CD14-positive monocyte (primary cell): ENCODE measurements around the gene RBM12. TPM values are rescaled to one million over a fixed set of nuclear protein-coding genes. Genes with fewer than 3 reads are reported as not detected.

Experiments
- DNase-seq, 3 donors: peaks; one replicate each; pipeline ENCODE4 v3.0.0-alpha.2; 2011 to 2022
- H2AFZ ChIP-seq: 2 replicates; pipeline ENCODE4 v1.6.0; 2012; ENCODE audit warnings: mild to moderate bottlenecking, low read depth, low read length, inconsistent platforms; ENCODE audit not compliant: insufficient read depth, poor library complexity, severe bottlenecking
- H3K27ac ChIP-seq, 2 donors: 1 replicate in 1 of 2; 2 replicates in 1 of 2; pipeline ENCODE4 v1.5.1; 2012 to 2013; ENCODE audit warnings: low read length in 2 of 2, control low read depth in 1 of 2, inconsistent platforms in 1 of 2, low read depth in 1 of 2, mild to moderate bottlenecking in 1 of 2
- H3K27me3 ChIP-seq, 2 donors: one replicate each; pipeline versions ENCODE4 v1.6.0 to v1.6.1; 2011 to 2013; ENCODE audit warnings: low read length in 2 of 2; ENCODE audit not compliant: control insufficient read depth in 2 of 2, insufficient read depth in 2 of 2
- H3K36me3 ChIP-seq, 2 donors: replicated peaks in 1 of 2; 1 replicate in 1 of 2; 2 replicates in 1 of 2; pipeline versions ENCODE4 v1.5.1 to v1.6.1; 2012 to 2013; ENCODE audit warnings: low read length in 2 of 2, control low read depth in 1 of 2, inconsistent platforms in 1 of 2, mild to moderate bottlenecking in 1 of 2; ENCODE audit not compliant: insufficient read depth in 2 of 2, control insufficient read depth in 1 of 2
- H3K4me1 ChIP-seq, 2 donors: 1 replicate in 1 of 2; 2 replicates in 1 of 2; pipeline versions ENCODE4 v1.5.1 to v1.6.1; 2012 to 2013; ENCODE audit warnings: low read length in 2 of 2, control low read depth in 1 of 2, inconsistent platforms in 1 of 2, mild to moderate bottlenecking in 1 of 2, moderate library complexity in 1 of 2; ENCODE audit not compliant: insufficient read depth in 2 of 2, control insufficient read depth in 1 of 2
- H3K4me2 ChIP-seq: replicated peaks from 2 replicates; pipeline ENCODE3; 2012; ENCODE audit warnings: low read length, moderate library complexity, mild to moderate bottlenecking; ENCODE audit not compliant: poor library complexity, severe bottlenecking; ENCODE audit errors: extremely low read depth
- H3K4me3 ChIP-seq, 3 experiments: fragments of 200-600 bp in 1 of 3; sonication (generic) in 1 of 3; replicated peaks in 1 of 3; 1 replicate in 2 of 3; 2 replicates in 1 of 3; pipeline ENCODE4 v1.5.1; 2011 to 2013; ENCODE audit warnings: low read length in 3 of 3, mild to moderate bottlenecking in 3 of 3, control low read depth in 2 of 3, low read depth in 2 of 3, inconsistent platforms in 1 of 3, moderate library complexity in 1 of 3
- H3K79me2 ChIP-seq: 2 replicates; pipeline ENCODE4 v1.6.0; 2012; ENCODE audit warnings: mild to moderate bottlenecking, control low read depth, inconsistent platforms, low read length, moderate library complexity; ENCODE audit not compliant: insufficient read depth
- H3K9ac ChIP-seq: 2 replicates; pipeline ENCODE4 v1.6.0; 2017; ENCODE audit warnings: low read length, mild to moderate bottlenecking; ENCODE audit not compliant: insufficient read depth, poor library complexity, severe bottlenecking
- H3K9me3 ChIP-seq, 2 donors: replicated peaks in 1 of 2; 1 replicate in 1 of 2; 2 replicates in 1 of 2; pipeline versions ENCODE4 v1.5.1 to v1.6.1; 2012 to 2013; ENCODE audit warnings: low read length in 2 of 2, control low read depth in 1 of 2; ENCODE audit not compliant: control insufficient read depth in 1 of 2, insufficient read depth in 1 of 2
- H4K20me1 ChIP-seq: 2 replicates; pipeline ENCODE4 v1.6.0; 2012; ENCODE audit warnings: mild to moderate bottlenecking, low read length, control low read depth, moderate library complexity; ENCODE audit not compliant: insufficient read depth
- H3K27ac Mint-ChIP-seq, 7 donors: one replicate each; pipeline ENCODE4 v1.8.0; 2020; ENCODE audit warnings: mild to moderate bottlenecking in 7 of 7, mixed read lengths in 7 of 7, moderate library complexity in 6 of 7, inconsistent platforms in 2 of 7
- H3K27me3 Mint-ChIP-seq, 3 donors: one replicate each; pipeline ENCODE4 v1.8.0; 2021 to 2022; ENCODE audit warnings: low read depth in 3 of 3, mild to moderate bottlenecking in 3 of 3, mixed read lengths in 3 of 3, moderate library complexity in 3 of 3, inconsistent platforms in 1 of 3
- H3K36me3 Mint-ChIP-seq, 2 donors: one replicate each; pipeline ENCODE4 v1.8.0; 2020; ENCODE audit warnings: mixed read lengths in 2 of 2, inconsistent platforms in 1 of 2, mild to moderate bottlenecking in 1 of 2
- H3K4me1 Mint-ChIP-seq: one replicate; pipeline ENCODE4 v1.8.0; 2020; ENCODE audit warnings: mild to moderate bottlenecking, mixed read lengths
- H3K4me3 Mint-ChIP-seq, 2 donors: one replicate each; pipeline ENCODE4 v1.8.0; 2020; ENCODE audit warnings: mild to moderate bottlenecking in 2 of 2, mixed read lengths in 2 of 2, moderate library complexity in 1 of 2
- H3K9me3 Mint-ChIP-seq, 7 donors: one replicate each; pipeline ENCODE4 v1.8.0; 2020 to 2022; ENCODE audit warnings: mixed read lengths in 7 of 7, mild to moderate bottlenecking in 6 of 7, moderate library complexity in 6 of 7, inconsistent platforms in 2 of 7
- WGBS: methylation state at CpG from one replicate; pipeline ENCODE4 v1.1.5; 2013; ENCODE audit warnings: missing lambda C conversion rate; ENCODE audit not compliant: insufficient coverage; 5-methylcytosine and 5-hydroxymethylcytosine counted together
- intact Hi-C, 2 donors: fragments of 100-400 bp; cut with micrococcal nuclease; formaldehyde crosslinking; loops; one replicate each; pipeline versions ENCODE4 v1.15.0 to v1.15.1; 2023
- polyA plus RNA-seq, 3 donors: library from polyadenylated mRNA; depleted of rRNA in 1 of 3; unstranded in 2 of 3; stranded (reverse) in 1 of 3; fragments of 300-500 nt in 2 of 3; fragments of >200 nt in 1 of 3; fragmentation: Illumina TruSeq in 2 of 3; gene quantifications; 1 replicate in 2 of 3; 2 replicates in 1 of 3; pipeline ENCODE4 v1.2.3, GENCODE V29; 2012 to 2021
- TF ChIP-seq, protein P1 (sequence below): fragments of 200-600 bp; IDR thresholded peaks from one replicate; pipeline ENCODE4 v1.8.0; 2022; ENCODE audit warnings: antibody characterized with exemption, mild to moderate bottlenecking

The RBM12 gene
- polyA plus RNA-seq, 3 donors: 21.5 to 32.8 (median 30.4) TPM

DNA sequence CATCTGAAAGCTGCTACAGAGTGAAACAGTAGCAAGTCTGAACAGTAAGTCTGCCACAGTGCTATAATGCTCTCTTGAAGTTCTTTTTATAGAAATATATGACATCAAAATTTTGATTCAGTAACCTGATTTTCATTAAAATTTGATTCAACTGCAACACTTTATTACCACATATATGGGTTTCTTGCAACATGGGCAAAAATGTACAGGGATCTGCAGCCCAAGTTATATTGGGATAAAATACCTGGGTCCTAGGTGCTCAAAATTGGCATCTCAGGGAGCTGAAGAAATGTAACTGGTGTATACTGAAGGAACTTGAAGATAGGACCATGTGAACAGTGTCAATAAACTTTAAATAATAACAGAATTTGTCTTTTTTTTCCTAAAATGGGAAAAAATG lies 45.3 kb upstream of the RBM12 start:
- Histone ChIP-seq H3K9me3 (no peaks in the 10 kb centered on the region), H2AFZ (no peak overlapping the region), H4K20me1 (peaks cover 100% of the 10 kb centered on the region), H3K4me3 (no peak overlapping the region), H3K9ac (no peak overlapping the region), H3K4me2 (no peak overlapping the region), H3K36me3 (peaks cover 98 to 100% of the 10 kb centered on the region in 2 donors), H3K79me2 (peaks cover 94% of the 10 kb centered on the region), H3K27ac (no peak overlapping the region), H3K27me3 (no peaks in the 10 kb centered on the region), H3K4me1 (no peaks in the 10 kb centered on the region)
- H3K4me1 Mint-ChIP-seq: no peaks in the 10 kb centered on the region
- peaks cover 73 to 91% of the 10 kb centered on the region in 2 donors for H3K36me3 Mint-ChIP-seq
- no peak overlapping the region for H3K27ac Mint-ChIP-seq
- TF ChIP-seq, protein P1, sequence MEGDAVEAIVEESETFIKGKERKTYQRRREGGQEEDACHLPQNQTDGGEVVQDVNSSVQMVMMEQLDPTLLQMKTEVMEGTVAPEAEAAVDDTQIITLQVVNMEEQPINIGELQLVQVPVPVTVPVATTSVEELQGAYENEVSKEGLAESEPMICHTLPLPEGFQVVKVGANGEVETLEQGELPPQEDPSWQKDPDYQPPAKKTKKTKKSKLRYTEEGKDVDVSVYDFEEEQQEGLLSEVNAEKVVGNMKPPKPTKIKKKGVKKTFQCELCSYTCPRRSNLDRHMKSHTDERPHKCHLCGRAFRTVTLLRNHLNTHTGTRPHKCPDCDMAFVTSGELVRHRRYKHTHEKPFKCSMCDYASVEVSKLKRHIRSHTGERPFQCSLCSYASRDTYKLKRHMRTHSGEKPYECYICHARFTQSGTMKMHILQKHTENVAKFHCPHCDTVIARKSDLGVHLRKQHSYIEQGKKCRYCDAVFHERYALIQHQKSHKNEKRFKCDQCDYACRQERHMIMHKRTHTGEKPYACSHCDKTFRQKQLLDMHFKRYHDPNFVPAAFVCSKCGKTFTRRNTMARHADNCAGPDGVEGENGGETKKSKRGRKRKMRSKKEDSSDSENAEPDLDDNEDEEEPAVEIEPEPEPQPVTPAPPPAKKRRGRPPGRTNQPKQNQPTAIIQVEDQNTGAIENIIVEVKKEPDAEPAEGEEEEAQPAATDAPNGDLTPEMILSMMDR: no peak
- intact Hi-C loops: loop anchor here in 1 of 2 donors (10.0 kb wide), 1 partner anchor 1205 kb away; no protein-coding TSS in a partner anchor
- no peak for DNase-seq
- no peaks in the 10 kb centered on the region for H3K9me3 Mint-ChIP-seq
- H3K4me3 Mint-ChIP-seq: no peak overlapping the region
- no peaks in the 10 kb centered on the region for H3K27me3 Mint-ChIP-seq

DNA sequence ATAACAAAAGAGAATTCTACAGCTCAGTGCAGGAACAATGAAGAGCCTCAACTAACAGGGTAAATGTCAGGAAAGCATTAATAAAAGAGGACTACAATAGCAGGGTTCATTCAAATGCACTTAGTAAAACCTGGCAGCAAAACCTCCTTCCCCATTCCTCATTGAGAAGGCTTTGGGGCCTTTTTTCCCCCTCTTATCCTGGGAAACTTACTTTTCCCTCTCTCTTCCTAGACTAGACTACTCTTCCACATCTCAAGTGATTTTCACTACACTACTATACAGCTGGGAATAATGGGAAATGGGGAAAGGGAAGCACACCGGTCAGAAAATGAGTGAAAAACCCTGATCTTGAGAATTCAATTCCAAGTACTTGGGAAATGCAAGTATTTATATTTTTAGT lies 44.6 kb upstream of the RBM12 start:
- H3K9ac ChIP-seq: no peak overlapping the region
- Mint-ChIP-seq H3K27ac (peak overlapping the region in 4 of 7 donors; percentile 19 to 52 (median 38)), H3K4me3 (no peak overlapping the region), H3K4me1 (no peaks in the 10 kb centered on the region), H3K27me3 (peaks cover 0 to 2% (median 0%) of the 10 kb centered on the region in 3 donors), H3K9me3 (no peaks in the 10 kb centered on the region), H3K36me3 (peaks cover 77 to 91% of the 10 kb centered on the region in 2 donors)
- H3K79me2 ChIP-seq: peaks cover 93% of the 10 kb centered on the region
- DNase-seq: no peak
- no CpG with 5 or more reads among the region's 1 CpG for WGBS
- H3K9me3 ChIP-seq: no peaks in the 10 kb centered on the region
- intact Hi-C loops: no loop called here
- no peaks in the 10 kb centered on the region for H3K27me3 ChIP-seq
- H3K4me3 ChIP-seq: no peak overlapping the region
- H3K4me1 ChIP-seq: no peaks in the 10 kb centered on the region
- no peak overlapping the region for H3K27ac ChIP-seq
- H3K4me2 ChIP-seq: no peak overlapping the region
- H2AFZ ChIP-seq: no peak overlapping the region
- H4K20me1 ChIP-seq: peaks cover 100% of the 10 kb centered on the region
- peaks cover 98 to 100% of the 10 kb centered on the region in 2 donors for H3K36me3 ChIP-seq
- TF ChIP-seq, protein P1: no peak
